Upper lobe of left lung (tissue), 6 donors: ENCODE data around the gene ABCB6. TPM values are rescaled to one million over a fixed set of nuclear protein-coding genes. Genes with fewer than 3 reads are reported as not detected.

Experiments
- ATAC-seq, 2 donors: fragments of 200-7000 bp; cut with Tn5 transposase; one replicate each; pipeline ENCODE4 v1.9.1; 2022; ENCODE audit warnings: mild to moderate bottlenecking in 2 of 2, moderate library complexity in 2 of 2; ENCODE audit not compliant: low FRiP score in 2 of 2
- DNase-seq, 2 donors: peaks; one replicate each; pipeline ENCODE4 v3.0.0-alpha.2; 2019 to 2020
- H3K27ac ChIP-seq, 4 donors: fragments of 200-600 bp; sonication (generic); one replicate each; pipeline ENCODE4 v1.5.1; 2016 to 2019
- H3K27me3 ChIP-seq, 4 donors: fragments of 200-600 bp; sonication (generic); one replicate each; pipeline ENCODE4 v1.5.1; 2017 to 2019
- H3K36me3 ChIP-seq, 4 donors: fragments of 200-600 bp; sonication (generic); one replicate each; pipeline ENCODE4 v1.5.1; 2016 to 2019
- H3K4me1 ChIP-seq, 4 donors: fragments of 200-600 bp; sonication (generic); one replicate each; pipeline ENCODE4 v1.5.1; 2018 to 2019
- H3K4me3 ChIP-seq, 4 donors: fragments of 200-600 bp; sonication (generic); one replicate each; pipeline ENCODE4 v1.5.1; 2017 to 2019; ENCODE audit warnings: mild to moderate bottlenecking in 2 of 4, moderate library complexity in 1 of 4
- H3K9me3 ChIP-seq, 4 donors: fragments of 200-600 bp; sonication (generic); one replicate each; pipeline ENCODE4 v1.5.1; 2018 to 2019
- CTCF ChIP-seq, 6 experiments: fragments of 450-650 bp in 4 of 6; fragments of 200-600 bp in 2 of 6; sonication (generic) in 2 of 6; IDR thresholded peaks; one replicate each; pipeline ENCODE4 v1.5.1; 2016 to 2019; ENCODE audit warnings: antibody characterized with exemption in 6 of 6
- EP300 ChIP-seq, 4 donors: sonication (generic); formaldehyde crosslinking; IDR thresholded peaks; one replicate each; pipeline ENCODE4 v1.5.1; 2017; ENCODE audit warnings: antibody characterized with exemption in 4 of 4, control low read depth in 2 of 4
- POLR2A ChIP-seq, 4 donors: fragments of 450-650 bp; IDR thresholded peaks; one replicate each; pipeline ENCODE4 v1.5.1; 2016 to 2017; ENCODE audit warnings: antibody characterized with exemption in 4 of 4, mild to moderate bottlenecking in 2 of 4
- POLR2AphosphoS5 ChIP-seq, 2 donors: sonication (generic); formaldehyde crosslinking; IDR thresholded peaks; one replicate each; pipeline ENCODE4 v1.5.1; 2017; ENCODE audit warnings: antibody characterized with exemption in 2 of 2
- WGBS, 2 donors: methylation state at CpG; one replicate each; pipeline ENCODE4 v1.1.5; 2017 to 2018; 5-methylcytosine and 5-hydroxymethylcytosine counted together
- total RNA-seq, 6 donors: library from RNA; depleted of rRNA in 4 of 6; stranded (reverse); fragments of >200 nt in 4 of 6; gene quantifications; one replicate each; pipeline versions ENCODE4 v1.1.0 to v1.2.1, GENCODE V29; 2016 to 2021
- donor health status: DM: no; HTN: no; CAD: no; lungs with moderate emphysema.
- donor health status: DM: no; HTN: yes; CAD: no; lungs with severe emphysema.

ABCB6 gene
- total RNA-seq, 6 donors from 2014 or later = 11.0 to 35.6 (median 21.9) TPM

- no peak for TF ChIP-seq CTCF (IDR thresholded peaks at IDR 0.05)
- peak in 1 of 2 donors; percentile 27 for TF ChIP-seq POLR2AphosphoS5 (IDR thresholded peaks at IDR 0.05)
- DNase-seq (peak; percentile 58 to 87), ATAC-seq (peak; percentile 16 to 25)
- 0 to 2% methylated on average over 3 to 42 of the region's 49 CpGs for WGBS, 2 donors
- H3K36me3 ChIP-seq = peaks cover 2 to 23% (median 9%) of the 10 kb centered on the region in 4 donors
- peak within 1 kb of the TSS; percentile 59 to 83 (median 70) for H3K4me3 ChIP-seq
- no peaks in the 10 kb centered on the region for H3K9me3 ChIP-seq
- H3K27me3 ChIP-seq = no peaks in the 10 kb centered on the region
- peaks cover 52 to 71% (median 59%) of the 10 kb centered on the region in 4 donors for H3K4me1 ChIP-seq
- peak within 1 kb of the TSS; percentile 70 to 96 (median 93) for H3K27ac ChIP-seq
Observed at GRCh38 chr2:219252900-219253752, 34.4 kb upstream of the ABCB6 start, which contains the start of gene TUBA4B. TUBA4B (plus strand) TSS chr2:219253243; CDS start chr2:219253408, 165 bp downstream.

GRCh38 chr2:219252570-219252899 lies 33.8 kb upstream of the ABCB6 start:
- 9 to 18% methylated on average over 4 to 9 of the region's 9 CpGs for WGBS, 2 donors
- Histone ChIP-seq H3K27me3 (no peaks in the 10 kb centered on the region), H3K4me3 (peak overlapping the region; percentile 59 to 83 (median 70)), H3K9me3 (no peaks in the 10 kb centered on the region), H3K36me3 (peaks cover 2 to 29% (median 11%) of the 10 kb centered on the region in 4 donors), H3K4me1 (peaks cover 56 to 76% (median 65%) of the 10 kb centered on the region in 4 donors), H3K27ac (peak overlapping the region; percentile 70 to 96 (median 93))
- ATAC-seq = no peak
- DNase-seq = no peak
- TF ChIP-seq CTCF (IDR thresholded peaks at IDR 0.05) (no peak), POLR2AphosphoS5 (IDR thresholded peaks at IDR 0.05) (no peak), EP300 (IDR thresholded peaks at IDR 0.05) (no peak), POLR2A (IDR thresholded peaks at IDR 0.05) (no peak)

- Histone ChIP-seq H3K36me3 (peaks cover 2 to 32% (median 11%) of the 10 kb centered on the region in 4 donors), H3K4me1 (peaks cover 61 to 80% (median 68%) of the 10 kb centered on the region in 4 donors), H3K4me3 (peak overlapping the region in 3 of 4 donors; percentile 59 to 73 (median 66)), H3K27ac (peak overlapping the region; percentile 70 to 96 (median 93)), H3K27me3 (no peaks in the 10 kb centered on the region), H3K9me3 (no peaks in the 10 kb centered on the region)
- no peak for ATAC-seq
- 65 to 82% methylated on average over 5 of the region's 5 CpGs for WGBS, 2 donors
- no peak for DNase-seq
- TF ChIP-seq CTCF (IDR thresholded peaks at IDR 0.05) (no peak), EP300 (IDR thresholded peaks at IDR 0.05) (no peak), POLR2A (IDR thresholded peaks at IDR 0.05) (no peak), POLR2AphosphoS5 (IDR thresholded peaks at IDR 0.05) (no peak)
Observed at GRCh38 chr2:219252084-219252483, 33.3 kb upstream of the ABCB6 start.

GRCh38 chr2:219251656-219252055 lies 32.9 kb upstream of the ABCB6 start:
- TF ChIP-seq POLR2A (IDR thresholded peaks at IDR 0.05) (no peak), CTCF (IDR thresholded peaks at IDR 0.05) (no peak), POLR2AphosphoS5 (IDR thresholded peaks at IDR 0.05) (no peak), EP300 (IDR thresholded peaks at IDR 0.05) (no peak)
- Histone ChIP-seq H3K4me1 (peaks cover 65 to 84% (median 73%) of the 10 kb centered on the region in 4 donors), H3K27ac (peak overlapping the region; percentile 70 to 96 (median 93)), H3K9me3 (no peaks in the 10 kb centered on the region), H3K36me3 (peaks cover 2 to 36% (median 11%) of the 10 kb centered on the region in 4 donors), H3K27me3 (no peaks in the 10 kb centered on the region), H3K4me3 (peak overlapping the region in 3 of 4 donors; percentile 59 to 73 (median 66))
- ATAC-seq (no peak), DNase-seq (no peak)
- 64 to 71% methylated on average over 4 to 6 of the region's 6 CpGs for WGBS, 2 donors
